IPS-20b (cell line): ENCODE measurements around the gene PLTP.

Experiments used
- H3K27ac ChIP-seq: one replicate; pipeline ENCODE4 v1.5.1; 2013; ENCODE audit warnings: low read length
- H3K27me3 ChIP-seq: 2 replicates; pipeline ENCODE4 v1.6.1; 2013; ENCODE audit warnings: mild to moderate bottlenecking, low read length, inconsistent platforms; ENCODE audit not compliant: insufficient read depth
- H3K36me3 ChIP-seq: 2 replicates; pipeline ENCODE4 v1.6.1; 2013; ENCODE audit warnings: low read depth, mild to moderate bottlenecking, inconsistent platforms, low read length, moderate library complexity; ENCODE audit not compliant: insufficient read depth
- H3K4me1 ChIP-seq: 2 replicates; pipeline ENCODE4 v1.6.1; 2013; ENCODE audit warnings: mild to moderate bottlenecking, control low read depth, inconsistent platforms, low read length, moderate library complexity; ENCODE audit not compliant: insufficient read depth
- H3K4me3 ChIP-seq: 2 replicates; pipeline ENCODE4 v1.5.1; 2013; ENCODE audit warnings: mild to moderate bottlenecking, low read length, inconsistent platforms
- H3K9ac ChIP-seq: 2 replicates; pipeline ENCODE4 v1.6.1; 2013; ENCODE audit warnings: low read depth, mild to moderate bottlenecking, inconsistent platforms, low read length, moderate library complexity
- H3K9me3 ChIP-seq: 2 replicates; pipeline ENCODE4 v1.6.1; 2013; ENCODE audit warnings: mild to moderate bottlenecking, low read depth, low read length, inconsistent platforms; ENCODE audit not compliant: insufficient read depth

Gene PLTP

DNA sequence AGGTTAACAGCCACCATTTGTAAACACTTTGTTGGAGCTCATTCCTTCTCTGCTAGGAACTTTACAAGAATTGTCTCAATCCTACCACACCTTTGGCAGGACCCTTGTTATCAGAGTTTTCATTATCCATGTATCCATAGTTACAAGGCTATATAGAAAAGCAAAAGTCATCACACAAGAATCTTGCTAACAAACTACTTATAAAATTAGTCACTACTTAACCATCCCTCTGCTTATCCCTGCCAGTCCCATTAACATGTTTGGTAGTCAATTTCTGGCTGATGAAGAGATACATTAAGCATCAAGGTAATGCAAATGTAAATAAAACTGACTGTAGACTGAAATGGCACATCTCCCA, 44.2 kb downstream of the PLTP start:
- no peak overlapping the region for H3K9ac ChIP-seq
- no peaks in the 10 kb centered on the region for H3K27me3 ChIP-seq
- no peaks in the 10 kb centered on the region for H3K4me1 ChIP-seq
- H3K36me3 ChIP-seq: no peaks in the 10 kb centered on the region
- H3K4me3 ChIP-seq: no peak overlapping the region
- no peaks in the 10 kb centered on the region for H3K9me3 ChIP-seq
- no peak overlapping the region for H3K27ac ChIP-seq

DNA sequence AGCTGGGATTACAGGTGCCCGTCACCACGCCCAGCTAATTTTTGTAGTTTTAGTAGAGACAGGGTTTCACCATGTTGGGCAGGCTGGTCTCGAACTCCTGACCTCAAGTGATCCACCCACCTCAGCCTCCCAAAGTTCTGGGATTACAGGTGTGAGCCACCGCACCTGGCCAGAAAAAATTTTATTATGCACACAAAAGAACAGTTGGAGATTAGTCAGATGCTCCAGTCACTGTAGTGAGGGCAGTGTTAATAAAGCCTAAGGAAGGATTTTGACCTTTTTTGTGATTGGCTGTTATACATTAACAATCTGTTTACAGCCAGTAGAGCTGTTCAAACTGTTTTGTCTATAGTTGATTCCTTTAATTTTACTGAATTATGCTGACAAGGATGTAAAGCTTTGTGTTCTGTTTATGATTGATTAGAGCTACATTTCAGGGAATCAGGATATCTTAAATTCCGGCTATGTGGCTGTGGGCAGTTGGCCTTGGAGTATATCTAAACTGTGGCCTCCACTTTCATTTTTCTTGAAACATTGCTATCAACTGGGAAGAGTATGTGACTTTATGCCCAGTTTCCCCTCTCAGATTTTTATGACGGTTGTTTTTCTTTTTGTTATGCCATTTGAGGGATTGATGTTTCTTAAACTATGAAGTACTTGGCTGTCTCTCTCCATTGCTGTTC, 44.7 kb downstream of the PLTP start:
- no peak overlapping the region for H3K27ac ChIP-seq
- H3K4me1 ChIP-seq: no peaks in the 10 kb centered on the region
- no peaks in the 10 kb centered on the region for H3K27me3 ChIP-seq
- no peak overlapping the region for H3K9ac ChIP-seq
- H3K36me3 ChIP-seq: no peaks in the 10 kb centered on the region
- no peak overlapping the region for H3K4me3 ChIP-seq
- no peaks in the 10 kb centered on the region for H3K9me3 ChIP-seq

GRCh38 chr20:45866454-45866853, 45.5 kb downstream of the PLTP start:
- H3K27ac ChIP-seq: no peak overlapping the region
- H3K4me1 ChIP-seq: no peaks in the 10 kb centered on the region
- H3K9ac ChIP-seq: no peak overlapping the region
- H3K36me3 ChIP-seq: no peaks in the 10 kb centered on the region
- H3K4me3 ChIP-seq: no peak overlapping the region
- H3K9me3 ChIP-seq: no peaks in the 10 kb centered on the region
- no peaks in the 10 kb centered on the region for H3K27me3 ChIP-seq

DNA sequence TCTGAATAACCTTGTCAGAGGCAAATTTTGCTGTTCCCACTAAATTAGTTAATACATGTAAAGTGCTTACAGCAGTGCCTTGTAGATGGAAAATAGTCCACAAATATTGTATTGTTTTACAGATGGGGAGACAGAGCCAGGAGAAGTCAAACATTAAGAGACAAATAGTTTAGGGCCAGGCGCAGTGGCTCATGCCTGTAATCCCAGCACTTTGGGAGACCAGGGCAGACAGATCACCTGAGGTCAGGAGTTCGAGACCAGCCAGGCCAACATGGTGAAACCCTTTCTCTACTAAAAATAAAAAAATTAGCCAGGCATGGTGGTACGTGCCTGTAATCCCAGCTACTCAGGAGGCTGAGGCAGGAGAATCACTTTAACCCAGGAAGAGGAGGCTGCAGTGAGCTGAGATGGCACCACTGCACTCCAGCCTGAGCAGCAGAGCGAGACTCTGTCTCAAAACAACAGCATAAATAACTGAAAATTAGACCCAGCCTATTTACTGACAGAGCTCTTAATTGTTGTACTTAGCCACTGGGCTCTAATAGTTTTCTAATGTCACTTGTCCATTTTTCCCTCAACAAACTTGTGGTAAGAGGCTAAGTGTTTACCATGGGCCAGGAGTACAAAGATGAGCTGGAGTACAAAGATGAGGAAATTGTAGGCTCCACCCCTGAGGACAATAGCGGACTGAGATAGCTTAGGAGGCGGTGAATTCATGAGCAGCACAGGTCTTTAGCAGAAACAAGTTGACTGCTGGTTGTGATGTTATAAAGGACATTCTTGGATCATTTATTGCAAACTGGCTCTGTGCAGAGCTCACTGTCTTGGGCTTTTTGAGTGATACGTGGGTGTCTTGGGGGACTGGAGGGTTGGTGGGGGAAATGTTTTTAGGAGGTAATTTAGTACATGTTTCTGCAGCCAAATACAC, 48.1 kb downstream of the PLTP start:
- no peak overlapping the region for H3K9ac ChIP-seq
- no peak overlapping the region for H3K4me3 ChIP-seq
- no peaks in the 10 kb centered on the region for H3K9me3 ChIP-seq
- no peaks in the 10 kb centered on the region for H3K27me3 ChIP-seq
- no peaks in the 10 kb centered on the region for H3K36me3 ChIP-seq
- H3K4me1 ChIP-seq: no peaks in the 10 kb centered on the region; the same call in 1 of the 2 replicates
- no peak overlapping the region for H3K27ac ChIP-seq

- no peaks in the 10 kb centered on the region; the same call in 1 of the 2 replicates for H3K4me1 ChIP-seq
- H3K9me3 ChIP-seq: no peaks in the 10 kb centered on the region
- no peak overlapping the region for H3K4me3 ChIP-seq
- no peak overlapping the region for H3K9ac ChIP-seq
- no peak overlapping the region for H3K27ac ChIP-seq
- H3K36me3 ChIP-seq: no peaks in the 10 kb centered on the region
- H3K27me3 ChIP-seq: no peaks in the 10 kb centered on the region
These were observed 50.5 kb downstream of the PLTP start for GRCh38 chr20:45861221-45862075.

DNA sequence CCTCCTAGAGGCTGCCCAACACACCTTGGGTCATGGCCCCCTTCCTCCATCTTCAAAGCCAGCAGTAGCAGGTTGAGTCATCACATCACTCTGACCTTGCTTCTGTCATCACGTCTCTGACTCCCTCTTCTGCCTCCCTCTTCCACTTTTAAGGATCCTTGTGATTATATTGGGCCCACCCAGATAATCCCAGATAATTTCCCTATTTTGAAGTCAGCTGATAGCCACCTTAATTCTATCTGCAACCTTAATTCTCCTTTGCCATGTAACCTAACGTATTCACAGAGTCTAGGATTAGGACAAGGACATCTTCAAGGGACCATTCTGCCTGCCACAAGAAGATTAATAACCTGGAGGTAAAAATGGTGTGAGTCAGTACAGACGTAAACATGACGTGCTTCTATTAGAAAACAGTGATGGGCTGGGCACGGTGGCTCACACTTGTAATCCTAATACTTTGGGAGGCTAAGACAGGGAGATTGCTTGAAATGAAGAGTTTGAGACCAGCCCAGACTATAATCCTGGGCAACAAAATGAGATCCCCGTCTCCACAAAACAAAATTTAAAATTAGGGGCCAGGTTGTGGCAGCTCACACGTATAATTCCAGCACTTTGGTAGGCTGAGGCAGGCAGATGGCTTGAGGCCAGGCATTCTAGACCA, 51.3 kb downstream of the PLTP start:
- Histone ChIP-seq H3K36me3 (no peaks in the 10 kb centered on the region), H3K4me3 (no peak overlapping the region), H3K27me3 (no peaks in the 10 kb centered on the region), H3K4me1 (no peaks in the 10 kb centered on the region; the same call in 1 of the 2 replicates), H3K27ac (no peak overlapping the region), H3K9ac (no peak overlapping the region), H3K9me3 (no peaks in the 10 kb centered on the region)

DNA sequence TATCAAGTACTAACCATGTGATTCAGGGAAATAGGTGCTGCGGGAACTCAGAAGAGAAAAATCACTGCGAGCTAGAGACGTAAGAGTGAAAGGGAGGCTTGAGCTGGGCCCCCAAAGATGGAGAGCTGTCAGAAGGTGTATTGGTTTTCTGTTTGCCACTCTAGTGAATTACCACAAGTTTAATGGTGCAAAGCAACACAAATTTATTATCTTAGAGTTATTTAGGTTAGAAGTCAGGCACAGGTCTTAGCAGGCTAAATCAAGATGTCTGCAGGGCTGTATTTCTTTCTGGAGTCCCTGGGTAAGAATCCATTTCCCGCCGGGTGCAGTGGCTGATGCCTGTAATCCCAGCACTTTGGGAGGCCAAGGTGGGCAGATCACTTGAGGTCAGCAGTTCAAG, 52.0 kb downstream of the PLTP start:
- no peaks in the 10 kb centered on the region for H3K36me3 ChIP-seq
- H3K9me3 ChIP-seq: no peaks in the 10 kb centered on the region
- peaks cover 3% of the 10 kb centered on the region; the same call in 1 of the 2 replicates for H3K4me1 ChIP-seq
- H3K9ac ChIP-seq: no peak overlapping the region
- H3K27ac ChIP-seq: no peak overlapping the region
- no peaks in the 10 kb centered on the region for H3K27me3 ChIP-seq
- H3K4me3 ChIP-seq: no peak overlapping the region

- peak overlapping the region; percentile 72; the same call in 1 of the 2 replicates for H3K9ac ChIP-seq
- no peaks in the 10 kb centered on the region for H3K9me3 ChIP-seq
- no peaks in the 10 kb centered on the region for H3K36me3 ChIP-seq
- H3K27ac ChIP-seq: peak overlapping the region; percentile 78
- peak overlapping the region; percentile 91 for H3K4me3 ChIP-seq
- peaks cover 14% of the 10 kb centered on the region; the same call in 1 of the 2 replicates for H3K4me1 ChIP-seq
- no peaks in the 10 kb centered on the region for H3K27me3 ChIP-seq
These were observed 54.1 kb downstream of the PLTP start for GRCh38 chr20:45857882-45858216.

DNA sequence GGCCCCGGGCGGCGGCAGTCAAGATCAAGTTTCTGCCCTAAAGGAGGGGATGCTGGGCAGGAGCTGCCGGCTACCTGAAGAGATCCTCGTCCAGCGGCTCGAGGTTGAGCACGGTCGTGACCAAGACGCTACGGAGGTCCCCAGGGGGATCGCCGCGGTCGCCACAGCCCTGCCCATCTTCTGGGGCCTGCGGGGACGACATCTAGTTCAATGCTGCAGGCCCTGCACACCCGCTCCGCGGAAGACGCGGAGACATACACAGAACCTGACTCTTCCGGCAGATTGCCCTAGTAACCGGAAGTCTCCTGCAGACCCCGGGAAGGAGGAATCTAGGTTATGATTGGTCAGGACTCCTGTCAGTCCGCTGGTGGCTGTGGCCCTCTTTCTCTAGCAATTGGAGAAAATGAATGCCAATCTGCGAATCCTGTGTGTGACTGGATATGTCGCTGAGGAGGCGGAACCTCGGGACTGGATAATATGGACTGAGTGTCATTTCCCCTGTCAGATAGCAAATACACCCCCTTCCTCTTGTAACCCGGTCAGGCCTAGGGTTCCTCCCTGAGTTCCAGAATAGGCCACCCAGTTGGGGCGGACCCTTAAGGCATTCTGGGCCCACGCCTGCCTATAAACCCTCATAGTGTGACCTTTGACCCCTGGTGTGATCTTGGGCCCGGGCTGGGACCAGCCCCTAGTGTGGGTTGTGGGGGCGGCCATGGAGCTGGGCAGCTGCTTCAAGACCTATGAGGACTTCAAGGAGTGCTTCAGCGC, 54.7 kb downstream of the PLTP start, which contains the start of the genes ACOT8 and ZSWIM3:
Gene ACOT8, minus strand, starts transcription at position 279 of the 768 bp plus-strand sequence. Its CDS starts 77 bp downstream, at position 202.
Gene ZSWIM3, plus strand, starts transcription at position 501 of the 768 bp plus-strand sequence. Its CDS starts 212 bp downstream, at position 713.
- H3K4me3 ChIP-seq: peak within 1 kb of the TSS; percentile 91
- H3K9me3 ChIP-seq: no peaks in the 10 kb centered on the region
- H3K4me1 ChIP-seq: peaks cover 14% of the 10 kb centered on the region; the same call in 1 of the 2 replicates
- 0 out of 2 replicates have a peak, but pooled peaks cover 2% of the 10 kb centered on the region for H3K36me3 ChIP-seq
- peak within 1 kb of the TSS; percentile 81; the same call in 1 of the 2 replicates for H3K9ac ChIP-seq
- H3K27me3 ChIP-seq: no peaks in the 10 kb centered on the region
- H3K27ac ChIP-seq: peak within 1 kb of the TSS; percentile 78

- H3K9ac ChIP-seq: peak overlapping the region; percentile 47; the same call in 1 of the 2 replicates
- H3K4me1 ChIP-seq: peaks cover 14% of the 10 kb centered on the region; the same call in 1 of the 2 replicates
- no peaks in the 10 kb centered on the region for H3K9me3 ChIP-seq
- H3K4me3 ChIP-seq: peak overlapping the region; percentile 49
- no peaks in the 10 kb centered on the region for H3K27me3 ChIP-seq
- H3K36me3 ChIP-seq: peaks cover 13% of the 10 kb centered on the region
- H3K27ac ChIP-seq: no peak overlapping the region
These were observed 58.5 kb downstream of the PLTP start for GRCh38 chr20:45853484-45853883.
